SK-N-SH (cell line): ENCODE data around the gene DNAH10. TPM values are rescaled to one million over a fixed set of nuclear protein-coding genes. Genes with fewer than 3 reads are reported as not detected.

Source experiments
- CTCF ChIA-PET: fragments of 300-600, 350-600 bp; formaldehyde crosslinking; extraction: SDS; loops from one replicate; lab custom pipeline; 2021; lab: Yijun Ruan, JAX
- POLR2A ChIA-PET: fragments of 350-600 bp; sonication (Branson Sonifier 250); formaldehyde crosslinking; extraction: SDS; loops from one replicate; lab custom pipeline; 2020; ENCODE audit warnings: antibody characterized with exemption, inconsistent platforms; lab: Yijun Ruan, JAX
- DNase-seq: peaks from one replicate; pipeline ENCODE4 v3.0.0; 2012
- H2AFZ ChIP-seq: fragments of 200-600 bp; sonication (generic); 2 replicates; pipeline ENCODE4 v1.8.1; 2016; ENCODE audit warnings: antibody characterized with exemption, mild to moderate bottlenecking, low read depth
- H3F3A ChIP-seq: fragments of 200-600 bp; sonication (generic); replicated peaks from 2 replicates; pipeline ENCODE3; 2016; ENCODE audit warnings: antibody characterized with exemption, mild to moderate bottlenecking; ENCODE audit not compliant: insufficient read depth
- H3K27ac ChIP-seq, 2 experiments: fragments of 200-500 bp in 1 of 2; fragments of 200-600 bp in 1 of 2; sonication (Bioruptor generic) in 1 of 2; sonication (generic), shearing (Covaris generic) in 1 of 2; 2 replicates each; pipeline versions ENCODE4 v1.5.1 to v1.6.1; 2014 to 2016; ENCODE audit warnings: low read depth in 2 of 2, inconsistent platforms in 1 of 2, low read length in 1 of 2, mild to moderate bottlenecking in 1 of 2, mixed read lengths in 1 of 2
- H3K27me3 ChIP-seq: fragments of 200-600 bp; sonication (generic), shearing (Covaris generic); 2 replicates; pipeline ENCODE4 v1.6.1; 2016; ENCODE audit warnings: mixed run types; ENCODE audit not compliant: insufficient read depth
- H3K36me3 ChIP-seq, 2 experiments: fragments of 200-500 bp in 1 of 2; fragments of 200-600 bp in 1 of 2; sonication (Bioruptor generic) in 1 of 2; sonication (generic) in 1 of 2; replicated peaks in 1 of 2; 2 replicates each; pipeline versions ENCODE3 to v1.5.1; 2014 to 2016; ENCODE audit warnings: low read length in 1 of 2, mild to moderate bottlenecking in 1 of 2; ENCODE audit not compliant: insufficient read depth in 2 of 2, control insufficient read depth in 1 of 2
- H3K4me1 ChIP-seq, 2 experiments: fragments of 200-500 bp in 1 of 2; fragments of 200-600 bp in 1 of 2; sonication (Bioruptor generic) in 1 of 2; sonication (generic), shearing (Covaris generic) in 1 of 2; 2 replicates each; pipeline versions ENCODE4 v1.5.1 to v1.6.1; 2014 to 2016; ENCODE audit warnings: low read depth in 1 of 2, low read length in 1 of 2, mixed run types in 1 of 2; ENCODE audit not compliant: insufficient read depth in 2 of 2, control insufficient read depth in 1 of 2
- H3K4me2 ChIP-seq: fragments of 200-600 bp; sonication (generic), shearing (Covaris generic); 2 replicates; pipeline ENCODE4 v1.6.1; 2017; ENCODE audit warnings: mixed run types
- H3K4me3 ChIP-seq, 2 experiments: fragments of 200-500 bp in 1 of 2; fragments of 200-600 bp in 1 of 2; sonication (Bioruptor generic) in 1 of 2; sonication (generic), shearing (Covaris generic) in 1 of 2; 2 replicates each; pipeline versions ENCODE4 v1.5.1 to v1.8.1; 2014 to 2016; ENCODE audit warnings: low read depth in 2 of 2, inconsistent platforms in 1 of 2, low read length in 1 of 2, mild to moderate bottlenecking in 1 of 2, mixed read lengths in 1 of 2, moderate library complexity in 1 of 2
- H3K79me2 ChIP-seq: fragments of 200-600 bp; sonication (generic); 2 replicates; pipeline ENCODE4 v1.8.1; 2017; ENCODE audit warnings: mild to moderate bottlenecking; ENCODE audit not compliant: insufficient read depth
- H3K9ac ChIP-seq: fragments of 200-600 bp; sonication (generic); 2 replicates; pipeline ENCODE4 v1.6.1; 2017; ENCODE audit warnings: mixed run types
- H3K9me2 ChIP-seq: fragments of 200-600 bp; sonication (generic); 2 replicates; pipeline ENCODE4 v1.6.1; 2017; ENCODE audit warnings: mixed run types
- H3K9me3 ChIP-seq: fragments of 200-600 bp; sonication (generic); 2 replicates; pipeline ENCODE4 v1.6.1; 2017; ENCODE audit warnings: mixed run types, mild to moderate bottlenecking, moderate library complexity
- H4K20me1 ChIP-seq: fragments of 200-600 bp; sonication (generic); 2 replicates; pipeline ENCODE4 v1.6.1; 2017; ENCODE audit warnings: mild to moderate bottlenecking, mixed run types; ENCODE audit not compliant: insufficient read depth
- CHD2 ChIP-seq: fragments of 150-350 bp; IDR thresholded peaks from 2 replicates; pipeline ENCODE4 v1.6.1; 2018; ENCODE audit warnings: low read length; ENCODE audit not compliant: partially characterized antibody
- EP300 ChIP-seq, 2 experiments: IDR thresholded peaks; 2 replicates each; pipeline versions ENCODE4 v1.4.0 to v1.6.1; 2012; ENCODE audit warnings: borderline replicate concordance in 1 of 2, low read depth in 1 of 2, low read length in 1 of 2
- FOXM1 ChIP-seq: IDR thresholded peaks from 2 replicates; pipeline ENCODE4 v1.4.0; 2012; ENCODE audit warnings: low read depth, mild to moderate bottlenecking
- GABPA ChIP-seq: IDR thresholded peaks from 2 replicates; pipeline ENCODE4 v1.4.0; 2012; ENCODE audit warnings: low read depth, mild to moderate bottlenecking
- GATA2 ChIP-seq: sonication (generic); formaldehyde crosslinking; IDR thresholded peaks from 2 replicates; pipeline ENCODE4 v1.5.0; 2020; ENCODE audit warnings: mild to moderate bottlenecking, missing genetic modification reagents
- JUND ChIP-seq: IDR thresholded peaks from 2 replicates; pipeline ENCODE4 v1.4.0; 2012
- MEF2A ChIP-seq: IDR thresholded peaks from 2 replicates; pipeline ENCODE4 v1.4.0; 2012; ENCODE audit warnings: low read depth, borderline replicate concordance
- MXI1 ChIP-seq: IDR thresholded peaks from 2 replicates; pipeline ENCODE4 v1.6.1; 2012; ENCODE audit warnings: mild to moderate bottlenecking, low read depth, low read length, improper control_type of control experiment
- NRF1 ChIP-seq: IDR thresholded peaks from 2 replicates; pipeline ENCODE4 v1.6.1; 2012; ENCODE audit warnings: low read depth, mild to moderate bottlenecking, low read length
- POLR2AphosphoS5 ChIP-seq: IDR thresholded peaks from 2 replicates; pipeline ENCODE4 v1.6.1; 2012; ENCODE audit warnings: low read depth, low read length
- RFX5 ChIP-seq: IDR thresholded peaks from 2 replicates; pipeline ENCODE4 v1.6.1; 2012; ENCODE audit warnings: mild to moderate bottlenecking, improper control_type of control experiment, low read length
- RXRA ChIP-seq: IDR thresholded peaks from 2 replicates; pipeline ENCODE4 v1.4.0; 2012; ENCODE audit warnings: low read depth, mild to moderate bottlenecking, borderline replicate concordance
- TAF1 ChIP-seq: IDR thresholded peaks from 2 replicates; pipeline ENCODE4 v1.6.1; 2012; ENCODE audit warnings: low read depth, mild to moderate bottlenecking, low read length, moderate library complexity, borderline replicate concordance
- TCF12 ChIP-seq: IDR thresholded peaks from 2 replicates; pipeline ENCODE4 v1.4.0; 2012
- TEAD4 ChIP-seq: IDR thresholded peaks from 2 replicates; pipeline ENCODE4 v1.4.0; 2012; ENCODE audit warnings: mild to moderate bottlenecking, borderline replicate concordance; ENCODE audit not compliant: insufficient read depth
- WGBS: methylation state at CpG from one replicate; pipeline ENCODE4 v1.1.6; 2017; ENCODE audit warnings: low lambda C conversion rate; 5-methylcytosine and 5-hydroxymethylcytosine counted together
- polyA plus RNA-seq, 3 experiments: library from polyadenylated mRNA; depleted of rRNA; stranded (reverse); fragments of >200 nt; gene quantifications; 2 replicates each; pipeline ENCODE4 v1.2.3, GENCODE V29; 2012
- TF ChIP-seq, protein P1 (sequence below): fragments of 150-350 bp; IDR thresholded peaks from 2 replicates; pipeline ENCODE4 v1.6.1; 2016; ENCODE audit warnings: mild to moderate bottlenecking, low read depth, low read length
- TF ChIP-seq, protein P2 (sequence below): IDR thresholded peaks from 2 replicates; pipeline ENCODE4 v1.4.0; 2012; ENCODE audit warnings: low read depth, borderline replicate concordance
- TF ChIP-seq, protein P3 (sequence below): fragments of 200-600 bp; sonication (generic); IDR thresholded peaks from 2 replicates; pipeline ENCODE4 v1.6.1; 2017; ENCODE audit warnings: antibody characterized with exemption, mild to moderate bottlenecking, moderate library complexity
- TF ChIP-seq, protein P4 (sequence below): fragments of 150-350 bp; IDR thresholded peaks from 2 replicates; pipeline ENCODE4 v1.6.1; 2017; ENCODE audit warnings: antibody characterized with exemption, low read length, low read depth, borderline replicate concordance

Gene DNAH10
- polyA plus RNA-seq, 1 of the 3 experiments (the other 2 are of a cell fraction) = 0.13 TPM

DNA sequence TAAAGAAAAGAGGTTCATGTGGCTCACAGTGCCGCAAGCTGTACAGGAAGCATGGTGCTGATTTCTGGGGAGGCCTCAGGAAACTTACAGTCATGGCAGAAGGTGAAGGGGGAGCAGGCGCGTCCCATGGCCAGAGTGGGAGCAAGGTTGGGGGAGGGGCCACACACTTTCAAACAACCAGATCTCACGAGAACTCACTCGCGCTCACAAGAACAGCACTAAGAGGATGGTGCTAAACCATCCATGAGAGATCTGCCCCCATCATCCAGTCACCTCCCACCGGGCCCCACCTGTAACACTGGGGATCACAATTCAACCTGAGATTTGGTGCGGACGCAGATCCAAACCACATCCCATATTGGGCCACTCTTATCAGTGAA, 130.1 kb downstream of the DNAH10 start:
- POLR2A ChIA-PET = no interaction called here
- CTCF ChIA-PET = interaction anchor here (0.6 to 1.2 kb wide), 3 partner anchors 8 to 13 kb away, joined by 3 to 6 read pairs (median 3); no protein-coding TSS in a partner anchor
- Histone ChIP-seq H3K9ac (no peak overlapping the region), H3K9me3 (no peaks in the 10 kb centered on the region), H3K4me2 (no peak overlapping the region), H4K20me1 (no peaks in the 10 kb centered on the region), H3K27ac (no peak overlapping the region), H3K9me2 (no peaks in the 10 kb centered on the region), H3K4me3 (no peak overlapping the region), H3K36me3 (no peaks in the 10 kb centered on the region), H2AFZ (no peak overlapping the region), H3K4me1 (0 out of 4 replicates have a peak, but pooled peaks cover 0 to under 1% of the 10 kb centered on the region in 2 experiments), H3K79me2 (no peaks in the 10 kb centered on the region), H3F3A (no peaks in the 10 kb centered on the region), H3K27me3 (peaks cover 11% of the 10 kb centered on the region; the same call in 1 of the 2 replicates)
- whole genome bisulfite sequencing = 89% methylated on average over 9 of the region's 9 CpGs
- no peak for DNase-seq
- TF ChIP-seq GATA2 (CRISPR knock-in tag) (no peak), NRF1 (no peak), FOXM1 (no peak), TAF1 (no peak), CHD2 (no peak), TCF12 (no peak), EP300 (IDR thresholded peaks at IDR 0.05; ENCODE audit: borderline replicate concordance in 1 of 2, low read depth in 1 of 2, low read length in 1 of 2) (no peak), MXI1 (no peak), GABPA (no peak), RXRA (no peak), RFX5 (no peak), POLR2AphosphoS5 (no peak), TEAD4 (no peak), MEF2A (no peak), JUND (no peak)
- TF ChIP-seq, protein P1, sequence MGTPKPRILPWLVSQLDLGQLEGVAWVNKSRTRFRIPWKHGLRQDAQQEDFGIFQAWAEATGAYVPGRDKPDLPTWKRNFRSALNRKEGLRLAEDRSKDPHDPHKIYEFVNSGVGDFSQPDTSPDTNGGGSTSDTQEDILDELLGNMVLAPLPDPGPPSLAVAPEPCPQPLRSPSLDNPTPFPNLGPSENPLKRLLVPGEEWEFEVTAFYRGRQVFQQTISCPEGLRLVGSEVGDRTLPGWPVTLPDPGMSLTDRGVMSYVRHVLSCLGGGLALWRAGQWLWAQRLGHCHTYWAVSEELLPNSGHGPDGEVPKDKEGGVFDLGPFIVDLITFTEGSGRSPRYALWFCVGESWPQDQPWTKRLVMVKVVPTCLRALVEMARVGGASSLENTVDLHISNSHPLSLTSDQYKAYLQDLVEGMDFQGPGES = no peak
- TF ChIP-seq, protein P2, sequence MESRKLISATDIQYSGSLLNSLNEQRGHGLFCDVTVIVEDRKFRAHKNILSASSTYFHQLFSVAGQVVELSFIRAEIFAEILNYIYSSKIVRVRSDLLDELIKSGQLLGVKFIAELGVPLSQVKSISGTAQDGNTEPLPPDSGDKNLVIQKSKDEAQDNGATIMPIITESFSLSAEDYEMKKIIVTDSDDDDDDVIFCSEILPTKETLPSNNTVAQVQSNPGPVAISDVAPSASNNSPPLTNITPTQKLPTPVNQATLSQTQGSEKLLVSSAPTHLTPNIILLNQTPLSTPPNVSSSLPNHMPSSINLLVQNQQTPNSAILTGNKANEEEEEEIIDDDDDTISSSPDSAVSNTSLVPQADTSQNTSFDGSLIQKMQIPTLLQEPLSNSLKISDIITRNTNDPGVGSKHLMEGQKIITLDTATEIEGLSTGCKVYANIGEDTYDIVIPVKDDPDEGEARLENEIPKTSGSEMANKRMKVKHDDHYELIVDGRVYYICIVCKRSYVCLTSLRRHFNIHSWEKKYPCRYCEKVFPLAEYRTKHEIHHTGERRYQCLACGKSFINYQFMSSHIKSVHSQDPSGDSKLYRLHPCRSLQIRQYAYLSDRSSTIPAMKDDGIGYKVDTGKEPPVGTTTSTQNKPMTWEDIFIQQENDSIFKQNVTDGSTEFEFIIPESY = no peak
- TF ChIP-seq, protein P3, sequence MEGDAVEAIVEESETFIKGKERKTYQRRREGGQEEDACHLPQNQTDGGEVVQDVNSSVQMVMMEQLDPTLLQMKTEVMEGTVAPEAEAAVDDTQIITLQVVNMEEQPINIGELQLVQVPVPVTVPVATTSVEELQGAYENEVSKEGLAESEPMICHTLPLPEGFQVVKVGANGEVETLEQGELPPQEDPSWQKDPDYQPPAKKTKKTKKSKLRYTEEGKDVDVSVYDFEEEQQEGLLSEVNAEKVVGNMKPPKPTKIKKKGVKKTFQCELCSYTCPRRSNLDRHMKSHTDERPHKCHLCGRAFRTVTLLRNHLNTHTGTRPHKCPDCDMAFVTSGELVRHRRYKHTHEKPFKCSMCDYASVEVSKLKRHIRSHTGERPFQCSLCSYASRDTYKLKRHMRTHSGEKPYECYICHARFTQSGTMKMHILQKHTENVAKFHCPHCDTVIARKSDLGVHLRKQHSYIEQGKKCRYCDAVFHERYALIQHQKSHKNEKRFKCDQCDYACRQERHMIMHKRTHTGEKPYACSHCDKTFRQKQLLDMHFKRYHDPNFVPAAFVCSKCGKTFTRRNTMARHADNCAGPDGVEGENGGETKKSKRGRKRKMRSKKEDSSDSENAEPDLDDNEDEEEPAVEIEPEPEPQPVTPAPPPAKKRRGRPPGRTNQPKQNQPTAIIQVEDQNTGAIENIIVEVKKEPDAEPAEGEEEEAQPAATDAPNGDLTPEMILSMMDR = no peak
- TF ChIP-seq, protein P4, sequence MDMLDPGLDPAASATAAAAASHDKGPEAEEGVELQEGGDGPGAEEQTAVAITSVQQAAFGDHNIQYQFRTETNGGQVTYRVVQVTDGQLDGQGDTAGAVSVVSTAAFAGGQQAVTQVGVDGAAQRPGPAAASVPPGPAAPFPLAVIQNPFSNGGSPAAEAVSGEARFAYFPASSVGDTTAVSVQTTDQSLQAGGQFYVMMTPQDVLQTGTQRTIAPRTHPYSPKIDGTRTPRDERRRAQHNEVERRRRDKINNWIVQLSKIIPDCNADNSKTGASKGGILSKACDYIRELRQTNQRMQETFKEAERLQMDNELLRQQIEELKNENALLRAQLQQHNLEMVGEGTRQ = no peak
